Forelimb muscle (tissue), 1 donor: ENCODE data around the gene TSFM. TPM values are rescaled to one million over a fixed set of nuclear protein-coding genes. Genes with fewer than 3 reads are reported as not detected.

Source experiments
- polyA plus RNA-seq: library from polyadenylated mRNA; unstranded; fragments of 120-200 nt; gene quantifications from one replicate; pipeline ENCODE4 v1.2.1, GENCODE V29; 2013; ENCODE audit not compliant: insufficient read length

TSFM gene
- polyA plus RNA-seq, 1 donor, result 30.0 TPM

Other genes with a start within 250 kb of the TSFM start
- gene DCTN2, start 235.6 kb upstream of the TSFM start, polyA plus RNA-seq, result 148 TPM
- 0.03 TPM for gene KIF5A, start 232.7 kb upstream of the TSFM start, polyA plus RNA-seq
- 10.6 TPM for gene PIP4K2C, start 191.6 kb upstream of the TSFM start, polyA plus RNA-seq
- gene DTX3, start 178.0 kb upstream of the TSFM start, polyA plus RNA-seq, result 22.4 TPM
- gene ARHGEF25, start 171.4 kb upstream of the TSFM start, polyA plus RNA-seq, result 25.4 TPM
- 2.1 TPM for gene B4GALNT1, start 149.6 kb upstream of the TSFM start, polyA plus RNA-seq
- 107 TPM for gene OS9, start 88.7 kb upstream of the TSFM start, polyA plus RNA-seq
- 8.2 TPM for gene AGAP2, start 44.0 kb upstream of the TSFM start, polyA plus RNA-seq
- gene TSPAN31, start 37.7 kb upstream of the TSFM start, polyA plus RNA-seq, result 40.9 TPM
- 134 TPM for gene CDK4, start 30.5 kb upstream of the TSFM start, polyA plus RNA-seq
- 8.3 TPM for gene MARCHF9, start 27.7 kb upstream of the TSFM start, polyA plus RNA-seq
- gene CYP27B1, start 15.7 kb upstream of the TSFM start, polyA plus RNA-seq, result 0.86 TPM
- gene METTL1, start 10.7 kb upstream of the TSFM start, polyA plus RNA-seq, result 24.4 TPM
- gene EEF1AKMT3, start 10.2 kb upstream of the TSFM start, polyA plus RNA-seq, result 6.9 TPM
- gene AVIL, start 35.9 kb downstream of the TSFM start, polyA plus RNA-seq, result 24.6 TPM
- gene CTDSP2, start 63.9 kb downstream of the TSFM start, polyA plus RNA-seq, result 195 TPM
- 5.3 TPM for gene ATP23, start 158.8 kb downstream of the TSFM start, polyA plus RNA-seq